ENCODE measurements around the gene CAMK4. TPM values are rescaled to one million over a fixed set of nuclear protein-coding genes. Genes with fewer than 3 reads are reported as not detected.

CAMK4 gene
- total RNA-seq, 1 experiment from 2014 or later = 10.2 TPM

GRCh38 chr5:111271885-111272284 is 47.7 kb downstream of the CAMK4 start:
- Histone ChIP-seq H3K27ac (ENCODE audit: low read depth, low read length) (no peak overlapping the region), H3K9ac (ENCODE audit: low read length) (no peak overlapping the region), H3K4me3 (replicated peaks in 1 of 2; ENCODE audit: low read depth in 1 of 2, low read length in 2 of 2) (no peak overlapping the region), H3K4me1 (ENCODE audit: control insufficient read depth in 1 of 2, insufficient read depth in 2 of 2, low read length in 2 of 2) (no peaks in the 10 kb centered on the region), H4K20me1 (ENCODE audit: insufficient read depth) (no peaks in the 10 kb centered on the region), H3K36me3 (ENCODE audit: control insufficient read depth in 1 of 2, insufficient read depth in 2 of 2, low read length in 2 of 2) (no peaks in the 10 kb centered on the region), H3K9me3 (ENCODE audit: control insufficient read depth in 1 of 2, insufficient read depth in 1 of 2, low read depth in 1 of 2, low read length in 2 of 2) (no peaks in the 10 kb centered on the region), H3K79me2 (ENCODE audit: insufficient read depth, low read length) (no peaks in the 10 kb centered on the region), H3K9me2 (ENCODE audit: insufficient read depth) (no peaks in the 10 kb centered on the region), H2AFZ (ENCODE audit: low read depth, low read length, poor library complexity, severe bottlenecking) (no peak overlapping the region), H3K4me2 (ENCODE audit: low read length) (no peak overlapping the region), H3K27me3 (ENCODE audit: insufficient read depth, low read length) (no peaks in the 10 kb centered on the region)
- ChIA-PET POLR2A (no interaction called here), CTCF (no interaction called here), RAD21 (ENCODE audit: low non-redundant PET in 1 of 2, low total read pairs in 2 of 2, uncharacterized antibody in 2 of 2, unreplicated experiment in 2 of 2) (no interaction called here)
- BruUV-seq (replicated peaks) = no TSS peak
- intact Hi-C loops (cut with micrococcal nuclease) = no loop called here
- DNase-seq (ENCODE audit: low read depth, low spot score) (no peak), ATAC-seq (no peak)
- TF ChIP-seq ZNF274 (IDR thresholded peaks at IDR 0.05; ENCODE audit: low read depth, low read length) (no peak), CBX3 (IDR thresholded peaks at IDR 0.05; ENCODE audit: low read depth) (no peak), SIN3A (IDR thresholded peaks at IDR 0.05; ENCODE audit: low read depth) (no peak), YY1 (IDR thresholded peaks at IDR 0.05; ENCODE audit: extremely low read depth, insufficient replicate concordance, low read depth, low read length) (no peak), EGR1 (IDR thresholded peaks at IDR 0.05; ENCODE audit: low read depth) (no peak), CTCF (IDR thresholded peaks at IDR 0.05 in 2 of 3, conservative IDR thresholded peaks at IDR 0.05 in 1 of 3; ENCODE audit: borderline replicate concordance in 1 of 3, insufficient read depth in 1 of 3, low read depth in 2 of 3, low read length in 2 of 3) (no peak)
- TF ChIP-seq, protein P1, sequence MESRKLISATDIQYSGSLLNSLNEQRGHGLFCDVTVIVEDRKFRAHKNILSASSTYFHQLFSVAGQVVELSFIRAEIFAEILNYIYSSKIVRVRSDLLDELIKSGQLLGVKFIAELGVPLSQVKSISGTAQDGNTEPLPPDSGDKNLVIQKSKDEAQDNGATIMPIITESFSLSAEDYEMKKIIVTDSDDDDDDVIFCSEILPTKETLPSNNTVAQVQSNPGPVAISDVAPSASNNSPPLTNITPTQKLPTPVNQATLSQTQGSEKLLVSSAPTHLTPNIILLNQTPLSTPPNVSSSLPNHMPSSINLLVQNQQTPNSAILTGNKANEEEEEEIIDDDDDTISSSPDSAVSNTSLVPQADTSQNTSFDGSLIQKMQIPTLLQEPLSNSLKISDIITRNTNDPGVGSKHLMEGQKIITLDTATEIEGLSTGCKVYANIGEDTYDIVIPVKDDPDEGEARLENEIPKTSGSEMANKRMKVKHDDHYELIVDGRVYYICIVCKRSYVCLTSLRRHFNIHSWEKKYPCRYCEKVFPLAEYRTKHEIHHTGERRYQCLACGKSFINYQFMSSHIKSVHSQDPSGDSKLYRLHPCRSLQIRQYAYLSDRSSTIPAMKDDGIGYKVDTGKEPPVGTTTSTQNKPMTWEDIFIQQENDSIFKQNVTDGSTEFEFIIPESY (IDR thresholded peaks at IDR 0.05; ENCODE audit: extremely low read depth, insufficient replicate concordance, low read length) = no peak

Measured in HCT116 (cell line).